GM12872 (cell line): ENCODE measurements around the gene TGFBR1.

Experiments used
- TF ChIP-seq, protein P1 (sequence below): IDR thresholded peaks from 3 replicates; pipeline ENCODE4 v1.5.1; 2011; ENCODE audit warnings: low read depth, mild to moderate bottlenecking, low read length, moderate library complexity; ENCODE audit not compliant: insufficient read depth

Gene TGFBR1

DNA sequence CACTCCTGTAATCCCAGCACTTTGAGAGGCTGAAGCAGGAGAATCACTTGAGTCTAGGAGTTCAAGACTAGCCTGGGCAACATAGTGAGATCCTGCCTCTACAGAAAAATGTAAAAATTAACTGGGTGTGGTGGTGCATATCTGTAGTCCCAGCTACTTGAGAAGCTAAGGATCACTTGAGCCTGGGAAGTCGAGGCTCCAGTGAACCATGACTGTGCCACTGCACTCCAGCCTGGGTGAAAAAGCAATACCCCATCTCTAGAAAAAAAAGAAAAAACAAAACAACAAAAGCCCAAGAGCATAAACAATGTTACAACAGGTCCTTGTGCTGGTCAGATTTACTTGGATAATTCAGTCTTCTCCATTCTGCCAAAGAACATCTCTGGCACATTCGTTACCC lies 44.3 kb upstream of the TGFBR1 start:
- TF ChIP-seq, protein P1, sequence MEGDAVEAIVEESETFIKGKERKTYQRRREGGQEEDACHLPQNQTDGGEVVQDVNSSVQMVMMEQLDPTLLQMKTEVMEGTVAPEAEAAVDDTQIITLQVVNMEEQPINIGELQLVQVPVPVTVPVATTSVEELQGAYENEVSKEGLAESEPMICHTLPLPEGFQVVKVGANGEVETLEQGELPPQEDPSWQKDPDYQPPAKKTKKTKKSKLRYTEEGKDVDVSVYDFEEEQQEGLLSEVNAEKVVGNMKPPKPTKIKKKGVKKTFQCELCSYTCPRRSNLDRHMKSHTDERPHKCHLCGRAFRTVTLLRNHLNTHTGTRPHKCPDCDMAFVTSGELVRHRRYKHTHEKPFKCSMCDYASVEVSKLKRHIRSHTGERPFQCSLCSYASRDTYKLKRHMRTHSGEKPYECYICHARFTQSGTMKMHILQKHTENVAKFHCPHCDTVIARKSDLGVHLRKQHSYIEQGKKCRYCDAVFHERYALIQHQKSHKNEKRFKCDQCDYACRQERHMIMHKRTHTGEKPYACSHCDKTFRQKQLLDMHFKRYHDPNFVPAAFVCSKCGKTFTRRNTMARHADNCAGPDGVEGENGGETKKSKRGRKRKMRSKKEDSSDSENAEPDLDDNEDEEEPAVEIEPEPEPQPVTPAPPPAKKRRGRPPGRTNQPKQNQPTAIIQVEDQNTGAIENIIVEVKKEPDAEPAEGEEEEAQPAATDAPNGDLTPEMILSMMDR = no peak

DNA sequence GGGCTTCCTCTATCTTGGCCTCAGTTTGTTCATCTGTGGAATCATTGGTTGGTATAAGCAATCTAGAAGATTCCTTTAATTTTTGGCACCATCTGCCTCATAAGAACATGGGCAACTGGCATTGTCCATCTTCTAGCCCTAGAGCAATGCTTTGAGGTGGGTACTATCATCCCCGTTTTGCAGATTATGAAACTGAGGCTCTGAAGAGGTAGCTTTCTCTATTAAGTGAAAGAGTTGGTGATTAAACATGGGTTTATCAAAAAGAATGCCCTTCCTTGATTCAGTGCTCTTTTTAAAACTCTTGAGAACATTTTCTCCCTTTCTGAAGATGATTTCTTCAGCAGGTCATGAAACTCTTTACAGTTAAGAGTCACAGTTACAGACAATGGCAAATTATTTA lies 42.4 kb upstream of the TGFBR1 start:
- TF ChIP-seq, protein P1 = no peak

DNA sequence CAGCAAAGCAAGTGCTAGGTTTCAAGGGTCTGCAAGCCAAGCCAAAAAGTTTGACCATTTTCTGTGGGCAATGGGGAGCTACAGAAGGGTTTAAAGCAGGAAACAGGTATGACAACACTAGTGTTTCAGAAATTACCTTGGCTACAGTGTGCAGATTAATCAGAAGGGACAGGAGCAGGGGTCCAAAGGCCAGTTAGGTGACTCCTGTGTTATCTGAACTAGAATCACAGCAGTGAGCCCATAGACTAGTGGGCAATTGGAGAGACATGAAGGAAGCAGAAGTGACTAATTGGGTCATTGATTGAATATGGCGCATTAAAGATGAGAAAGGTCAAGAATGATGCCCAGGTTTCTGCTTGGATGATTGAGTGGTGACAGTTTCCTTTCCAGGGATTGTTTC lies 41.4 kb upstream of the TGFBR1 start:
- TF ChIP-seq, protein P1 = no peak

DNA sequence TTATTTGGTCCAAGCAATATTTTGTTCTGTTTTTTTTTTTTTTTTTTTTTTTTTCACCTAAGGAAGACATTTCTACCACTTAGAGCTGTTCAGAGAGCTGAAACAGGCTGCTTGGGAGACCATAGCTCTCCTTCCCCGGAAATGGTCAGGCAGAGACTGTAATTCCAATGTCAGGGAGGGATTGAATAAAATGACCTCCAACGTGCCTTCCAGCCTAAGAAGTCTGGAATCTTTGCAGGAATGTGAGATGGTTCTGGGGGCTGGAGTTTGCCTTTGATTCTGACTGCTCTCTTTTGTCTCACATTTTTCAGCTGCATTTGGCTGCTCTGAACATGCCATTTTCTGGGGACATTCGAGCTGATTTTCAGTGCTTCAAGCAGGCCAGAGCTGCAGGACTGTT lies 38.3 kb upstream of the TGFBR1 start:
- TF ChIP-seq, protein P1 = no peak

DNA sequence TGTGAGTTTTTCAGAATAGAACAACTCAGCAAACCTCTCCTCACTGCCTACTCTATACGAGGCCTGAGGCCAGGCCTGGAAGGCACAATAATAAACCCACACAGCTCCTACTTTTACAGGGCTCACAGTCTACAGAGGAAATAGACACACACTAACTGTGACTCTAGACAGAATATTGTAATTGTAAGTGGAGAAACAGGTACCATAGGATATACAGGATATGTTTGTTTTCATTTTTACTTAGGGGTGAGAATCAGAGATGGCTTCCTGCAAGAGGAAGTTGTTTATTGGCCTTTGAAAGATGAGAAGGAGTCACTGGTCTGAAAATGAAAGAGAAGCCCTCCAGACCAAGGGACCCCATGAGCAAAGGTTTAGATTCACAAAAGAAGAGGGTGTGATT lies 35.8 kb upstream of the TGFBR1 start:
- TF ChIP-seq, protein P1 = no peak

DNA sequence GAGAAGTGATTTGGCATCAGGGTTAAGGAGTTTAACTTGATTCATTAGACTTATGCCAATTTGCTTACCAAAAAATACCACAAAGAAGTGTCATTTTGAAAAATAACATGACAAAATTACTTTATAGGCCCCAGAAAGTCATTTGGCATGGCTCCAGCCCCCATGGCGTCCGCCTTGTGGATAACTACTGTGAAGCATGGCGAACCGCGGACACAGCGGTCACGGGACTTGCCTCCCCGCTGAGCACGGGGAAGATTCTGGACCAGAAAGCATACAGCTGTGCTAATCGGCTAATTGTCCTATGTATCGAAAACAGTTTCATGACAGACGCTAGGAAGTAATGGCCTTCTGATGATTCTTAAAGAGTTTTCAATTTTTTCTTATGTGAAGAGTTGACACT lies 35.4 kb upstream of the TGFBR1 start:
- TF ChIP-seq, protein P1 = no peak

DNA sequence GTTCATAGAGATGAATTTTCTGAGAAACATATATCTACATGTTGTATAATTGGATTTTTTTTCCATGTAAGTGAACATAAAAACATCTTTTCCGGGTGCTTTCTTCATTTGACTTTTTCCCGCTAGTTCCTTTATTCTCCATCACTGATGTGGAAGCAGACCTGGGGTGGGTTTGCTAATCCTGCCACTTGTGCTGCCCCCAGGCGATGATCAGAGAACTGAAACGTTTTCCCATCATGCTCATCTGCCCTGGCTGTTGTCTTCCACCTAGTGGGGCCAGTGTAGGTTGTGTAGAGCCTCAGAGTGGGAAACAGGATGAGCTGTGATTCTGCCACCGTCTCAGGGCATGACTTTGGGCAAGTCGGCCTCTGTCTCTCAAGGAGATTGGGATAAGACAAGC lies 34.2 kb upstream of the TGFBR1 start:
- TF ChIP-seq, protein P1 = no peak
